T47D (cell line): ENCODE measurements around the gene MFNG.

ENCODE experiments used
- DNase-seq, 2 experiments: peaks; one replicate each; pipeline versions ENCODE4 v3.0.0 to v3.0.0-alpha.2; 2011 to 2012; ENCODE audit warnings: low read depth in 1 of 2, low spot score in 1 of 2
- JUND ChIP-seq: IDR thresholded peaks from 2 replicates; pipeline ENCODE4 v1.6.1; 2012; ENCODE audit warnings: low read depth
- in situ Hi-C: cut with HindIII; loops from 2 replicates; pipeline ENCODE4 v1.10.0; 2016; ENCODE audit warnings: low sequenced_read_pairs, low pct_unique_long_range_greater_than_20kb

MFNG gene

GRCh38 chr22:37455896-37456295, 30.3 kb downstream of the MFNG start:
- in situ Hi-C loops, result no loop called here
- no peak for TF ChIP-seq JUND
- DNase-seq, result no peak

GRCh38 chr22:37454857-37455686, 31.1 kb downstream of the MFNG start:
- in situ Hi-C loops, result no loop called here
- DNase-seq, result no peak
- no peak for TF ChIP-seq JUND

- TF ChIP-seq JUND, result no peak
- in situ Hi-C loops, result no loop called here
- no peak for DNase-seq
Observed at GRCh38 chr22:37453696-37454095, 32.5 kb downstream of the MFNG start.

- in situ Hi-C loops, result no loop called here
- TF ChIP-seq JUND, result no peak
- no peak for DNase-seq
Observed at GRCh38 chr22:37451218-37451617, 35.0 kb downstream of the MFNG start.

GRCh38 chr22:37449331-37450001, 36.7 kb downstream of the MFNG start:
- no peak for DNase-seq
- in situ Hi-C loops, result no loop called here
- TF ChIP-seq JUND, result no peak

GRCh38 chr22:37448516-37449127, 37.6 kb downstream of the MFNG start:
- no peak for DNase-seq
- in situ Hi-C loops, result no loop called here
- TF ChIP-seq JUND, result no peak

GRCh38 chr22:37445501-37445900, 40.7 kb downstream of the MFNG start:
- DNase-seq, result no peak
- no peak for TF ChIP-seq JUND
- in situ Hi-C loops, result no loop called here

GRCh38 chr22:37443977-37444376, 42.2 kb downstream of the MFNG start:
- DNase-seq, result no peak
- in situ Hi-C loops, result no loop called here
- TF ChIP-seq JUND, result no peak

- in situ Hi-C loops, result no loop called here
- DNase-seq, result no peak
- TF ChIP-seq JUND, result no peak
Observed at GRCh38 chr22:37443086-37443485, 43.1 kb downstream of the MFNG start.

GRCh38 chr22:37442537-37442936, 43.6 kb downstream of the MFNG start:
- DNase-seq, result peak in 1 of 2 experiments; percentile 52
- in situ Hi-C loops, result no loop called here
- no peak for TF ChIP-seq JUND

- in situ Hi-C loops, result no loop called here
- no peak for TF ChIP-seq JUND
- DNase-seq, result no peak
Observed at GRCh38 chr22:37442135-37442534, 44.0 kb downstream of the MFNG start.

- in situ Hi-C loops, result no loop called here
Observed at GRCh38 chr22:37440875-37441274, 45.3 kb downstream of the MFNG start.

GRCh38 chr22:37439347-37439746, 46.8 kb downstream of the MFNG start:
- no peak for TF ChIP-seq JUND
- DNase-seq, result no peak
- in situ Hi-C loops, result no loop called here

More at GRCh38 chr22:37440875-37441274, 45.3 kb downstream of the MFNG start:
- no peak for TF ChIP-seq JUND
- no peak for DNase-seq
